CD4-positive, alpha-beta T cell (primary cell): ENCODE data around the gene C11orf86. TPM values are rescaled to one million over a fixed set of nuclear protein-coding genes. Genes with fewer than 3 reads are reported as not detected.

Source experiments
- ATAC-seq: fragments of 200-7000 bp; cut with Tn5 transposase; one replicate; pipeline ENCODE4 v1.10.0; 2022; ENCODE audit warnings: mild to moderate bottlenecking; ENCODE audit not compliant: poor library complexity
- CTCF ChIA-PET: fragments of 350-600 bp; sonication (Branson Sonifier 250); formaldehyde crosslinking; loops from one replicate; lab custom pipeline; 2021; ENCODE audit warnings: antibody characterized with exemption, inconsistent platforms; lab: Charles Lee
- POLR2A ChIA-PET: fragments of 350-600 bp; sonication (Branson Sonifier 250); formaldehyde crosslinking; loops from one replicate; lab custom pipeline; 2021; ENCODE audit warnings: antibody characterized with exemption, inconsistent platforms; lab: Charles Lee
- DNase-seq, 14 experiments: peaks; one replicate each; pipeline ENCODE4 v3.0.0-alpha.2; 2013 to 2020; ENCODE audit warnings: mixed read lengths in 2 of 14
- H3K27ac ChIP-seq, 2 donors: one replicate each; pipeline versions ENCODE4 v1.5.1 to v1.7.0; 2013; ENCODE audit warnings: low read length in 2 of 2, low read depth in 1 of 2, mild to moderate bottlenecking in 1 of 2
- H3K27me3 ChIP-seq, 2 experiments: 1 replicate in 1 of 2; 2 replicates in 1 of 2; pipeline versions ENCODE4 v1.6.1 to v1.7.0; 2013; ENCODE audit warnings: low read length in 2 of 2, control low read depth in 1 of 2, mild to moderate bottlenecking in 1 of 2, moderate library complexity in 1 of 2; ENCODE audit not compliant: insufficient read depth in 2 of 2, control insufficient read depth in 1 of 2
- H3K36me3 ChIP-seq: one replicate; pipeline ENCODE4 v1.6.1; 2013; ENCODE audit warnings: low read length, control low read depth; ENCODE audit not compliant: insufficient read depth
- H3K4me1 ChIP-seq: one replicate; pipeline ENCODE4 v1.6.1; 2013; ENCODE audit warnings: low read length, control low read depth; ENCODE audit not compliant: insufficient read depth
- H3K4me3 ChIP-seq: one replicate; pipeline ENCODE4 v1.5.1; 2013; ENCODE audit warnings: mild to moderate bottlenecking, low read length, moderate library complexity
- H3K9me3 ChIP-seq, 2 experiments: 1 replicate in 1 of 2; 2 replicates in 1 of 2; pipeline versions ENCODE4 v1.6.1 to v1.7.0; 2013; ENCODE audit warnings: low read length in 2 of 2, mild to moderate bottlenecking in 2 of 2, control low read depth in 1 of 2, moderate library complexity in 1 of 2; ENCODE audit not compliant: control insufficient read depth in 1 of 2, insufficient read depth in 1 of 2
- H3K27ac Mint-ChIP-seq: one replicate; pipeline ENCODE4 v1.8.0; 2020; ENCODE audit warnings: mixed read lengths
- H3K27me3 Mint-ChIP-seq: one replicate; pipeline ENCODE4 v1.8.0; 2021; ENCODE audit warnings: mixed read lengths
- H3K36me3 Mint-ChIP-seq: one replicate; pipeline ENCODE4 v1.8.0; 2021; ENCODE audit warnings: low read depth, mixed read lengths
- H3K4me1 Mint-ChIP-seq: one replicate; pipeline ENCODE4 v1.8.0; 2021; ENCODE audit warnings: low read depth, mixed read lengths
- H3K4me3 Mint-ChIP-seq: one replicate; pipeline ENCODE4 v1.8.0; 2020; ENCODE audit warnings: mild to moderate bottlenecking, mixed read lengths
- H3K9me3 Mint-ChIP-seq: one replicate; pipeline ENCODE4 v1.8.0; 2020; ENCODE audit warnings: mixed read lengths
- CTCF ChIP-seq: fragments of 200-600 bp; IDR thresholded peaks from one replicate; pipeline ENCODE4 v1.8.0; 2022; ENCODE audit warnings: antibody characterized with exemption, mild to moderate bottlenecking
- intact Hi-C, 2 experiments: fragments of 100-400 bp; cut with DNase I in 1 of 2; cut with micrococcal nuclease in 1 of 2; formaldehyde crosslinking; loops; one replicate each; pipeline versions ENCODE4 v1.15.1 to v1.9.0; 2023 to 2025; cut with DNase I, micrococcal nuclease
- total RNA-seq, 174 experiments: library from RNA in 2 of 174; stranded (reverse) in 2 of 174; gene quantifications; one replicate each; pipeline ENCODE4 v1.2.3 and lab custom pipeline; 2021 to 2026

C11orf86 gene
- total RNA-seq, 2 experiments from 2014 or later: not detected

GRCh38 chr11:66976028-66976467 is 944 bp downstream of the C11orf86 start:
- peak in 4 of 14 experiments; percentile 5 to 41 (median 24) for DNase-seq
- H3K9me3 Mint-ChIP-seq: no peaks in the 10 kb centered on the region
- Histone ChIP-seq H3K27ac (no peak overlapping the region), H3K4me3 (no peak overlapping the region), H3K36me3 (no peaks in the 10 kb centered on the region), H3K9me3 (peaks cover 12 to 40% of the 10 kb centered on the region in 2 experiments), H3K4me1 (no peaks in the 10 kb centered on the region), H3K27me3 (peaks cover 0 to 7% of the 10 kb centered on the region in 2 experiments)
- ChIA-PET POLR2A (interaction anchor here (3.0 kb wide), 1 partner anchor 18 kb away, joined by 11 read pairs; the partner anchor contains the start of gene PC), CTCF (no interaction called here)
- peak; percentile 48 for TF ChIP-seq CTCF
- no peak overlapping the region for H3K4me3 Mint-ChIP-seq
- no peak for ATAC-seq
- no peaks in the 10 kb centered on the region for H3K36me3 Mint-ChIP-seq
- intact Hi-C loops: loop anchor here in 1 of 2 experiments (5.0 kb wide), 1 partner anchor 279 kb away; no protein-coding TSS in a partner anchor
- H3K27ac Mint-ChIP-seq: no peak overlapping the region
- peaks cover 9% of the 10 kb centered on the region for H3K27me3 Mint-ChIP-seq
- no peaks in the 10 kb centered on the region for H3K4me1 Mint-ChIP-seq

- Histone ChIP-seq H3K4me3 (no peak overlapping the region), H3K27me3 (peaks cover 0 to 7% of the 10 kb centered on the region in 2 experiments), H3K36me3 (no peaks in the 10 kb centered on the region), H3K4me1 (peaks cover 1% of the 10 kb centered on the region), H3K27ac (no peak overlapping the region), H3K9me3 (peaks cover 12 to 40% of the 10 kb centered on the region in 2 experiments)
- H3K27me3 Mint-ChIP-seq: peaks cover 10% of the 10 kb centered on the region
- H3K9me3 Mint-ChIP-seq: no peaks in the 10 kb centered on the region
- CTCF ChIA-PET: no interaction called here
- POLR2A ChIA-PET: interaction anchor here (0.8 to 3.0 kb wide), 2 partner anchors 19 to 47 kb away, joined by 4 to 11 read pairs; partner anchors contain the start of gene PC
- no peak overlapping the region for H3K4me3 Mint-ChIP-seq
- no peak for ATAC-seq
- intact Hi-C loops: loop anchor here in 1 of 2 experiments (5.0 kb wide), 1 partner anchor 280 kb away; no protein-coding TSS in a partner anchor
- no peak for DNase-seq
- H3K27ac Mint-ChIP-seq: no peak overlapping the region
- no peaks in the 10 kb centered on the region for H3K4me1 Mint-ChIP-seq
- H3K36me3 Mint-ChIP-seq: no peaks in the 10 kb centered on the region
- no peak for TF ChIP-seq CTCF
Observed at GRCh38 chr11:66976925-66977324, 1.8 kb downstream of the C11orf86 start.

- H3K36me3 ChIP-seq: no peaks in the 10 kb centered on the region
- H3K36me3 Mint-ChIP-seq: no peaks in the 10 kb centered on the region
- no peaks in the 10 kb centered on the region for H3K4me1 Mint-ChIP-seq
- H3K9me3 Mint-ChIP-seq: no peaks in the 10 kb centered on the region
- intact Hi-C loops: loop anchor here in 1 of 2 experiments (5.0 kb wide), 1 partner anchor 281 kb away; no protein-coding TSS in a partner anchor
- POLR2A ChIA-PET: interaction anchor here (3.0 kb wide), 1 partner anchor 20 kb away, joined by 11 read pairs; the partner anchor contains the start of gene PC
- DNase-seq (no peak), ATAC-seq (no peak)
- H3K27me3 ChIP-seq: peaks cover 0 to 7% of the 10 kb centered on the region in 2 experiments
- H3K4me3 ChIP-seq: no peak overlapping the region
- CTCF ChIA-PET: no interaction called here
- peaks cover 20% of the 10 kb centered on the region for H3K27me3 Mint-ChIP-seq
- H3K27ac ChIP-seq: no peak overlapping the region
- H3K27ac Mint-ChIP-seq: no peak overlapping the region
- TF ChIP-seq CTCF: no peak
- peaks cover 4% of the 10 kb centered on the region for H3K4me1 ChIP-seq
- H3K9me3 ChIP-seq: peaks cover 12 to 40% of the 10 kb centered on the region in 2 experiments
- no peak overlapping the region for H3K4me3 Mint-ChIP-seq
Observed at GRCh38 chr11:66978229-66978628, 3.1 kb downstream of the C11orf86 start.
